HCT116 (cell line): Measurements from ENCODE around the gene DDB1. TPM values are rescaled to one million over a fixed set of nuclear protein-coding genes. Genes with fewer than 3 reads are reported as not detected.

Experiments used
- ATAC-seq: fragments of 200-7000 bp; cut with Tn5 transposase; 2 replicates; pipeline ENCODE4 v1.9.1; 2020; ENCODE audit warnings: mild to moderate bottlenecking, moderate library complexity
- BruUV-seq: library from RNA; stranded (reverse); fragments of 400-500 nt; replicated peaks from 2 replicates; lab custom pipeline; 2021; lab: Mats Ljungman, UMichigan
- CTCF ChIA-PET: fragments of 300-600 bp; sonication (Branson Sonifier 250); formaldehyde crosslinking; loops from one replicate; lab custom pipeline; 2021; ENCODE audit warnings: antibody characterized with exemption; lab: Charles Lee
- POLR2A ChIA-PET: fragments of 300-600, 350-600 bp; sonication (Branson Sonifier 250); formaldehyde crosslinking; loops from one replicate; lab custom pipeline; 2021; ENCODE audit warnings: antibody characterized with exemption; lab: Charles Lee
- RAD21 ChIA-PET, 2 experiments: fragments of 300-600 bp; sonication (Branson Sonifier 250); formaldehyde crosslinking; loops; one replicate each; lab custom pipeline; 2023; ENCODE audit warnings: low total read pairs in 2 of 2; ENCODE audit not compliant: uncharacterized antibody in 2 of 2, unreplicated experiment in 2 of 2, low non-redundant PET in 1 of 2; lab: Charles Lee
- DNase-seq: peaks from one replicate; pipeline ENCODE4 v3.0.0-alpha.2; 2010; ENCODE audit warnings: low read depth, low spot score
- H2AFZ ChIP-seq: fragments of 200-600 bp; shearing (Covaris generic), sonication (generic); 2 replicates; pipeline ENCODE4 v1.6.1; 2017; ENCODE audit warnings: low read depth, mixed run types, mixed read lengths, antibody characterized with exemption, low read length; ENCODE audit not compliant: poor library complexity, severe bottlenecking
- H3K27ac ChIP-seq: 2 replicates; pipeline ENCODE4 v1.5.1; 2012; ENCODE audit warnings: low read depth, low read length
- H3K27me3 ChIP-seq: fragments of 200-600 bp; sonication (generic); 2 replicates; pipeline ENCODE4 v1.6.1; 2016; ENCODE audit warnings: mixed run types, low read length, mixed read lengths; ENCODE audit not compliant: insufficient read depth
- H3K36me3 ChIP-seq, 2 experiments: fragments of 200-500 bp in 1 of 2; fragments of 200-600 bp in 1 of 2; sonication (Bioruptor generic) in 1 of 2; sonication (generic) in 1 of 2; 2 replicates each; pipeline versions ENCODE4 v1.5.1 to v1.6.1; 2014 to 2016; ENCODE audit warnings: low read length in 2 of 2, inconsistent platforms in 1 of 2, mixed read lengths in 1 of 2, mixed run types in 1 of 2; ENCODE audit not compliant: insufficient read depth in 2 of 2, control insufficient read depth in 1 of 2
- H3K4me1 ChIP-seq, 2 experiments: fragments of 200-600 bp in 1 of 2; sonication (generic) in 1 of 2; 2 replicates each; pipeline versions ENCODE4 v1.5.1 to v1.6.1; 2012 to 2017; ENCODE audit warnings: low read length in 2 of 2, inconsistent platforms in 1 of 2, mild to moderate bottlenecking in 1 of 2, mixed read lengths in 1 of 2, mixed run types in 1 of 2, moderate library complexity in 1 of 2; ENCODE audit not compliant: insufficient read depth in 2 of 2, control insufficient read depth in 1 of 2
- H3K4me2 ChIP-seq: fragments of 200-600 bp; sonication (generic); 2 replicates; pipeline ENCODE4 v1.6.1; 2017; ENCODE audit warnings: mixed run types, low read length, mixed read lengths
- H3K4me3 ChIP-seq, 2 experiments: fragments of 200-600 bp in 1 of 2; sonication (generic) in 1 of 2; replicated peaks in 1 of 2; 2 replicates each; pipeline ENCODE4 v1.5.1; 2011 to 2016; ENCODE audit warnings: low read length in 2 of 2, control low read depth in 1 of 2, low read depth in 1 of 2, mild to moderate bottlenecking in 1 of 2, mixed read lengths in 1 of 2, mixed run types in 1 of 2
- H3K79me2 ChIP-seq: fragments of 200-600 bp; sonication (generic); 2 replicates; pipeline ENCODE4 v1.6.1; 2017; ENCODE audit warnings: mild to moderate bottlenecking, mixed run types, low read length, moderate library complexity, mixed read lengths; ENCODE audit not compliant: insufficient read depth
- H3K9ac ChIP-seq: fragments of 200-600 bp; sonication (generic); 2 replicates; pipeline ENCODE4 v1.6.1; 2016; ENCODE audit warnings: low read length, mixed read lengths
- H3K9me2 ChIP-seq: fragments of 200-600 bp; sonication (generic), shearing (Covaris generic); 2 replicates; pipeline ENCODE4 v1.6.1; 2017; ENCODE audit warnings: mixed run types, mild to moderate bottlenecking, moderate library complexity; ENCODE audit not compliant: insufficient read depth
- H3K9me3 ChIP-seq, 2 experiments: fragments of 200-500 bp in 1 of 2; fragments of 200-600 bp in 1 of 2; sonication (Bioruptor generic) in 1 of 2; sonication (generic) in 1 of 2; 2 replicates each; pipeline ENCODE4 v1.6.1; 2014 to 2017; ENCODE audit warnings: low read length in 2 of 2, mixed read lengths in 2 of 2, inconsistent platforms in 1 of 2, low read depth in 1 of 2, mild to moderate bottlenecking in 1 of 2, mixed run types in 1 of 2, moderate library complexity in 1 of 2; ENCODE audit not compliant: control insufficient read depth in 1 of 2, insufficient read depth in 1 of 2
- H4K20me1 ChIP-seq: fragments of 200-600 bp; sonication (generic), shearing (Covaris generic); 2 replicates; pipeline ENCODE4 v1.6.1; 2017; ENCODE audit warnings: mixed run types, mild to moderate bottlenecking, moderate library complexity; ENCODE audit not compliant: insufficient read depth
- CBX3 ChIP-seq: IDR thresholded peaks from 2 replicates; pipeline ENCODE4 v1.6.1; 2012; ENCODE audit warnings: low read depth
- ELF1 ChIP-seq: IDR thresholded peaks from 2 replicates; pipeline ENCODE4 v1.6.1; 2012; ENCODE audit warnings: low read depth, borderline replicate concordance
- POLR2AphosphoS5 ChIP-seq: IDR thresholded peaks from 2 replicates; pipeline ENCODE4 v1.6.1; 2011; ENCODE audit warnings: mild to moderate bottlenecking, low read depth, low read length, moderate library complexity
- SIN3A ChIP-seq: IDR thresholded peaks from 2 replicates; pipeline ENCODE4 v1.6.1; 2012; ENCODE audit warnings: low read depth
- SP1 ChIP-seq: IDR thresholded peaks from 2 replicates; pipeline ENCODE4 v1.6.1; 2012; ENCODE audit warnings: low read depth
- YY1 ChIP-seq: IDR thresholded peaks from 2 replicates; pipeline ENCODE4 v1.6.1; 2011; ENCODE audit warnings: low read length, low read depth, moderate library complexity, mild to moderate bottlenecking; ENCODE audit not compliant: insufficient replicate concordance; ENCODE audit errors: extremely low read depth
- ZNF274 ChIP-seq: fragments of 200-500 bp; sonication (Bioruptor generic); IDR thresholded peaks from 2 replicates; pipeline ENCODE4 v1.6.1; 2014; ENCODE audit warnings: mild to moderate bottlenecking, low read depth, low read length, inconsistent platforms
- intact Hi-C: fragments of 100-400 bp; cut with micrococcal nuclease; formaldehyde crosslinking; loops from 2 replicates; pipeline ENCODE4 v1.10.0; 2022
- total RNA-seq: library from RNA; stranded (reverse); gene quantifications from one replicate; pipeline ENCODE4 v1.2.1, GENCODE V29; 2021; ENCODE audit not compliant: unreplicated experiment
- TF ChIP-seq, protein P1 (sequence below): IDR thresholded peaks from 2 replicates; pipeline ENCODE4 v1.6.1; 2012; ENCODE audit warnings: low read depth
- TF ChIP-seq, protein P2 (sequence below): IDR thresholded peaks from 2 replicates; pipeline ENCODE4 v1.6.1; 2012
- TF ChIP-seq, protein P3 (sequence below), 3 experiments: fragments of 200-600 bp in 1 of 3; sonication (generic) in 1 of 3; IDR thresholded peaks in 2 of 3; conservative IDR thresholded peaks in 1 of 3; 2 replicates each; pipeline ENCODE4 v1.5.1; 2012 to 2017; ENCODE audit warnings: low read depth in 2 of 3, low read length in 2 of 3, antibody characterized with exemption in 1 of 3, borderline replicate concordance in 1 of 3, control low read depth in 1 of 3, mild to moderate bottlenecking in 1 of 3, mixed read lengths in 1 of 3, mixed run types in 1 of 3, moderate library complexity in 1 of 3; ENCODE audit not compliant: insufficient read depth in 1 of 3
- TF ChIP-seq, protein P4 (sequence below): IDR thresholded peaks from 2 replicates; pipeline ENCODE4 v1.6.1; 2012

Gene DDB1
- total RNA-seq, 1 experiment from 2014 or later: 269 TPM

DNA sequence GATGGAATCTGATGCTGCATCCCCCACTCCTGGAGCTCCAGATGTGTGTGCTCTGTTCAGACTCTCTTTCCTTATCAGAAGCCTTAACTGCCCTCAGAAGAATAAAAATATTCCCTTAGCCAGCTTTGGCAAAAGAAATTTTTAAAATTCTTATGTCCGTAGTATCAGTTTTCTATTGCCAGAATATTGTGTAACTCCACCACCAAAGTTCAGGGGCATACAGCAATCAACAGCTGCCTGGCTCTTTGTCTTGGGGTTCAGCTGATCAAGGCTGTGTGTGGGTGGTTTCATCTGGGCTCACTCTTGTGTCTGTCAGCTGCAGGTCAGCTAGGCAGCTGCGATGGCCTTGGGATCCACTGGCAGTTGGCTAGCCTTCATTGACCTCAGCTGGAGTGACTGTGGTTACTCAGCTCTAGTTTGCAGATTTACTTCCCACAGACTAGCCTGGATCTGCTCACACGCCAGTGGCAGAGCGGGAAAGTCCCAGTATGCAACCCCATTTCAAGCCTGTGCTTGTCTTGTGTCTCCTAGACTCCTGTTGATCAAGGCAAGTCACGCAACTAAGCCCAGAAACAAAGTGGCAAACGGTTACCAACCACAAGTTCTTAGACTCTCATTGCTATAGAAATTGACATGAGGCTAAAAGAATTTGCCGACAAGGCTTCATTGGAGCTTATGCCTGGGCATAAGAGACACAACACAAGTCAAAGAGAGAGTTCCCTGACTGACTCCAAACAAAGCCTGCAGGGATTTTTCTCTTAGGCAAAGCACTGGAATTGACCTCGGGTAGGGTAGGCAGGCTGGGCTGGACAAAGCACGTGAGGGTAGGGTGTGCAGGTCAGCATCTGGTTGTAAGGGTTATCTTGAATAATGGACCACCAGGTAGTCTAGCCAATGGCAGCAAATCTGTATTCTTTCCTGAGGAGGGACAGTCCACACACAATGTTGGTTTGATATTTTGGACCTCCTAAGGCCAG, 36.8 kb upstream of the DDB1 start:
- Histone ChIP-seq H3K36me3 (peaks cover 28 to 35% of the 10 kb centered on the region in 2 experiments), H3K4me3 (no peak overlapping the region), H4K20me1 (0 out of 2 replicates have a peak, but pooled peaks cover 5% of the 10 kb centered on the region), H3K4me2 (no peak overlapping the region), H3K79me2 (peaks cover 4% of the 10 kb centered on the region; the same call in 1 of the 2 replicates), H2AFZ (no peak overlapping the region), H3K9me2 (no peaks in the 10 kb centered on the region), H3K9me3 (no peaks in the 10 kb centered on the region), H3K4me1 (no peaks in the 10 kb centered on the region), H3K9ac (no peak overlapping the region), H3K27ac (no peak overlapping the region), H3K27me3 (no peaks in the 10 kb centered on the region)
- RAD21 ChIA-PET: no interaction called here
- DNase-seq (no peak), ATAC-seq (no peak)
- CTCF ChIA-PET: no interaction called here
- POLR2A ChIA-PET: interaction anchor here (1.9 kb wide), 1 partner anchor 8 kb away, joined by 11 read pairs; the partner anchor contains the start of genes CYB561A3 and TMEM138
- 0 out of 2 replicates have a peak, but pooled peaks have one; percentile 8 for TF ChIP-seq POLR2AphosphoS5
- no peak for TF ChIP-seq SP1
- intact Hi-C loops: no loop called here
- BruUV-seq: no TSS peak

DNA sequence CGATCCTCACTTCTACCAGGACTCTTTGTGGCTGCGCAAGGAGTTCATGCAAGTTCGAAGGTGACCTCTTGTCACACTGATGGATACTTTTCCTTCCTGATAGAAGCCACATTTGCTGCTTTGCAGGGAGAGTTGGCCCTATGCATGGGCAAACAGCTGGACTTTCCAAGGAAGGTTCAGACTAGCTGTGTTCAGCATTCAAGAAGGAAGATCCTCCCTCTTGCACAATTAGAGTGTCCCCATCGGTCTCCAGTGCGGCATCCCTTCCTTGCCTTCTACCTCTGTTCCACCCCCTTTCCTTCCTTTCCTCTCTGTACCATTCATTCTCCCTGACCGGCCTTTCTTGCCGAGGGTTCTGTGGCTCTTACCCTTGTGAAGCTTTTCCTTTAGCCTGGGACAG, 35.7 kb upstream of the DDB1 start:
- no peaks in the 10 kb centered on the region for H3K9me2 ChIP-seq
- intact Hi-C loops: no loop called here
- no TSS peak for BruUV-seq
- peaks cover 28 to 45% of the 10 kb centered on the region in 2 experiments for H3K36me3 ChIP-seq
- CTCF ChIA-PET: no interaction called here
- H3K9ac ChIP-seq: no peak overlapping the region
- no peak for ATAC-seq
- H3K4me2 ChIP-seq: no peak overlapping the region
- no peak overlapping the region for H3K4me3 ChIP-seq
- H3K79me2 ChIP-seq: peaks cover 15% of the 10 kb centered on the region
- no peak overlapping the region for H2AFZ ChIP-seq
- no peaks in the 10 kb centered on the region for H3K27me3 ChIP-seq
- no peaks in the 10 kb centered on the region for H3K9me3 ChIP-seq
- H3K4me1 ChIP-seq: peaks cover 0 to 3% of the 10 kb centered on the region in 2 experiments; a peak in 2 of 4 replicates
- DNase-seq: no peak
- POLR2A ChIA-PET: no interaction called here
- H4K20me1 ChIP-seq: 0 out of 2 replicates have a peak, but pooled peaks cover 5% of the 10 kb centered on the region
- RAD21 ChIA-PET: no interaction called here
- no peak overlapping the region for H3K27ac ChIP-seq
- no peak for TF ChIP-seq SIN3A
- TF ChIP-seq YY1: no peak
- TF ChIP-seq POLR2AphosphoS5: no peak
- TF ChIP-seq SP1: no peak
- no peak for TF ChIP-seq ZNF274
- TF ChIP-seq ELF1: no peak
- TF ChIP-seq CBX3: no peak
- TF ChIP-seq, protein P1, sequence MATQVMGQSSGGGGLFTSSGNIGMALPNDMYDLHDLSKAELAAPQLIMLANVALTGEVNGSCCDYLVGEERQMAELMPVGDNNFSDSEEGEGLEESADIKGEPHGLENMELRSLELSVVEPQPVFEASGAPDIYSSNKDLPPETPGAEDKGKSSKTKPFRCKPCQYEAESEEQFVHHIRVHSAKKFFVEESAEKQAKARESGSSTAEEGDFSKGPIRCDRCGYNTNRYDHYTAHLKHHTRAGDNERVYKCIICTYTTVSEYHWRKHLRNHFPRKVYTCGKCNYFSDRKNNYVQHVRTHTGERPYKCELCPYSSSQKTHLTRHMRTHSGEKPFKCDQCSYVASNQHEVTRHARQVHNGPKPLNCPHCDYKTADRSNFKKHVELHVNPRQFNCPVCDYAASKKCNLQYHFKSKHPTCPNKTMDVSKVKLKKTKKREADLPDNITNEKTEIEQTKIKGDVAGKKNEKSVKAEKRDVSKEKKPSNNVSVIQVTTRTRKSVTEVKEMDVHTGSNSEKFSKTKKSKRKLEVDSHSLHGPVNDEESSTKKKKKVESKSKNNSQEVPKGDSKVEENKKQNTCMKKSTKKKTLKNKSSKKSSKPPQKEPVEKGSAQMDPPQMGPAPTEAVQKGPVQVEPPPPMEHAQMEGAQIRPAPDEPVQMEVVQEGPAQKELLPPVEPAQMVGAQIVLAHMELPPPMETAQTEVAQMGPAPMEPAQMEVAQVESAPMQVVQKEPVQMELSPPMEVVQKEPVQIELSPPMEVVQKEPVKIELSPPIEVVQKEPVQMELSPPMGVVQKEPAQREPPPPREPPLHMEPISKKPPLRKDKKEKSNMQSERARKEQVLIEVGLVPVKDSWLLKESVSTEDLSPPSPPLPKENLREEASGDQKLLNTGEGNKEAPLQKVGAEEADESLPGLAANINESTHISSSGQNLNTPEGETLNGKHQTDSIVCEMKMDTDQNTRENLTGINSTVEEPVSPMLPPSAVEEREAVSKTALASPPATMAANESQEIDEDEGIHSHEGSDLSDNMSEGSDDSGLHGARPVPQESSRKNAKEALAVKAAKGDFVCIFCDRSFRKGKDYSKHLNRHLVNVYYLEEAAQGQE: no peak
- TF ChIP-seq, protein P2, sequence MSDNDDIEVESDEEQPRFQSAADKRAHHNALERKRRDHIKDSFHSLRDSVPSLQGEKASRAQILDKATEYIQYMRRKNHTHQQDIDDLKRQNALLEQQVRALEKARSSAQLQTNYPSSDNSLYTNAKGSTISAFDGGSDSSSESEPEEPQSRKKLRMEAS: no peak
- TF ChIP-seq, protein P3, sequence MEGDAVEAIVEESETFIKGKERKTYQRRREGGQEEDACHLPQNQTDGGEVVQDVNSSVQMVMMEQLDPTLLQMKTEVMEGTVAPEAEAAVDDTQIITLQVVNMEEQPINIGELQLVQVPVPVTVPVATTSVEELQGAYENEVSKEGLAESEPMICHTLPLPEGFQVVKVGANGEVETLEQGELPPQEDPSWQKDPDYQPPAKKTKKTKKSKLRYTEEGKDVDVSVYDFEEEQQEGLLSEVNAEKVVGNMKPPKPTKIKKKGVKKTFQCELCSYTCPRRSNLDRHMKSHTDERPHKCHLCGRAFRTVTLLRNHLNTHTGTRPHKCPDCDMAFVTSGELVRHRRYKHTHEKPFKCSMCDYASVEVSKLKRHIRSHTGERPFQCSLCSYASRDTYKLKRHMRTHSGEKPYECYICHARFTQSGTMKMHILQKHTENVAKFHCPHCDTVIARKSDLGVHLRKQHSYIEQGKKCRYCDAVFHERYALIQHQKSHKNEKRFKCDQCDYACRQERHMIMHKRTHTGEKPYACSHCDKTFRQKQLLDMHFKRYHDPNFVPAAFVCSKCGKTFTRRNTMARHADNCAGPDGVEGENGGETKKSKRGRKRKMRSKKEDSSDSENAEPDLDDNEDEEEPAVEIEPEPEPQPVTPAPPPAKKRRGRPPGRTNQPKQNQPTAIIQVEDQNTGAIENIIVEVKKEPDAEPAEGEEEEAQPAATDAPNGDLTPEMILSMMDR (IDR thresholded peaks at IDR 0.05 in 2 of 3, conservative IDR thresholded peaks at IDR 0.05 in 1 of 3; ENCODE audit: borderline replicate concordance in 1 of 3, insufficient read depth in 1 of 3, low read depth in 2 of 3, low read length in 2 of 3): no peak
- TF ChIP-seq, protein P4, sequence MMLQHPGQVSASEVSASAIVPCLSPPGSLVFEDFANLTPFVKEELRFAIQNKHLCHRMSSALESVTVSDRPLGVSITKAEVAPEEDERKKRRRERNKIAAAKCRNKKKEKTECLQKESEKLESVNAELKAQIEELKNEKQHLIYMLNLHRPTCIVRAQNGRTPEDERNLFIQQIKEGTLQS: no peak
